GM12878 (cell line): ENCODE results near the gene RALGAPA2. TPM values are rescaled to one million over a fixed set of nuclear protein-coding genes. Genes with fewer than 3 reads are reported as not detected.

Source experiments
- CEBPB ChIP-seq, 2 experiments: fragments of 150-350 bp in 1 of 2; IDR thresholded peaks; 2 replicates each; pipeline ENCODE4 v1.6.1; 2012 to 2014; ENCODE audit warnings: low read depth in 2 of 2, low read length in 2 of 2, borderline replicate concordance in 1 of 2, inconsistent platforms in 1 of 2
- MEF2A ChIP-seq: IDR thresholded peaks from 2 replicates; pipeline ENCODE4 v1.6.1; 2011; ENCODE audit warnings: low read depth, mild to moderate bottlenecking, low read length, moderate library complexity; ENCODE audit not compliant: insufficient read depth
- MXI1 ChIP-seq: fragments of 150-350 bp; IDR thresholded peaks from 2 replicates; pipeline ENCODE4 v1.6.1; 2011; ENCODE audit warnings: low read depth, mild to moderate bottlenecking, inconsistent platforms, low read length, improper control_type of control experiment
- SIX5 ChIP-seq: IDR thresholded peaks from 2 replicates; pipeline ENCODE4 v1.6.1; 2011; ENCODE audit warnings: mild to moderate bottlenecking, low read depth, low read length, moderate library complexity; ENCODE audit not compliant: severe bottlenecking
- ZNF687 ChIP-seq: fragments of 450-650 bp; IDR thresholded peaks from 2 replicates; pipeline ENCODE4 v1.6.1; 2017; ENCODE audit warnings: mild to moderate bottlenecking, moderate library complexity
- polyA plus RNA-seq, 11 experiments: library from polyadenylated mRNA; depleted of rRNA in 4 of 11; unstranded in 6 of 11; stranded (reverse) in 5 of 11; fragments of >200 nt; fragmentation: Nextera tagmentation in 4 of 11; fragmentation: Illumina TruSeq in 1 of 11; extraction: Ambion mirVana in 4 of 11; extraction: Trizol in 1 of 11; gene quantifications; 1 replicate in 1 of 11; 2 replicates in 10 of 11; pipeline versions ENCODE4 v1.2.1 to v1.2.3, GENCODE V29; 2011 to 2016; ENCODE audit warnings: inconsistent platforms in 2 of 11, missing spikeins in 2 of 11, low read depth in 1 of 11
- total RNA-seq, 4 experiments: library from RNA; depleted of rRNA in 3 of 4; stranded (reverse); fragments of >200 nt in 3 of 4; fragmentation: Illumina TruSeq in 1 of 4; extraction: Trizol in 1 of 4; gene quantifications; 2 replicates each; pipeline versions ENCODE4 v1.2.1 to v1.2.3, GENCODE V29; 2013 to 2021
- TF ChIP-seq, protein P1 (sequence below): fragments of 450-650 bp; IDR thresholded peaks from 2 replicates; pipeline ENCODE4 v1.6.1; 2016; ENCODE audit warnings: mild to moderate bottlenecking

The RALGAPA2 gene
- total and polyA plus RNA-seq, 10 of the 15 experiments (the other 5 are each of a cell fraction or from before 2014, with no cell fraction given), result 2.9 to 29.4 (median 19.6) TPM

DNA sequence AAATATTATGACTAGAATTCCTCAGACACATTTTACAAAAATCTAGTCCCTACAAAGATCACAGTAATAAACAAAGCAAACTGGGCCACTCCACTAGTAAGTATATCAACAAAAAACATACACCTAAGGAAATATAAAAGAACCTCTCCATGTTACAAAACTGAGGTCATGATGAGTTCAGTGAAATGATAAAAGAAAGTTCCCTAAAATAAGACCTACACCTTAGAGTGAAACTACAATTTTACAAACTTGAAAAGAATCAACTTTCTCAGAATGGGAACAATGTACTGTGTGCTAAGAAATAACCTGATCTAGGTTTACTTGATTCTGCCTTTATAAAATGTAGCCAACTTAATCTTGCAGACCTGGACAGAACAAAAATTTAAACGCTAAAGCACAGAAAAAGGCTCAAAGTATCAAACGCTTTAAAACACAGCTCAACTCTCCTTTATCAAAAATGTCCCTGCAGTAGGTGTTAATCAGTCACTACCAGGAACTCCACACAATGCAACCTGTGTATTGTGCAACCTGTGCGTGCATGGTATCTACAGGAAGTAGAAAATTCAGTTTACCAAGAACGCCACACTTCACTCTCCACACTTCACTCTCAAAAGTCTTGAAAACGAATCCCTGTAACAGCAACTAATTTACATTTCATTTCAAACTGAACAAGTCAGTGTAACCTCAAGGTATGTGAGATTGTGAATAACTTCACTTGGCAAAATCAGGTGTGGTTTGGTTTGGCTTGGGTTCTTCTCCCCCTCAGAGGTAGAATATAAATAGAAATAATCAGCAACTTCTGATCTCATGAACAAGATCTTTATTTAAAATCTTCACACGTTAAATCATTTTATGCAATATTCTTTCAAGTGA is 1.8 kb downstream of the RALGAPA2 start (continued):
- TF ChIP-seq ZNF687, result no peak
- TF ChIP-seq SIX5, result no peak
- TF ChIP-seq, protein P1, sequence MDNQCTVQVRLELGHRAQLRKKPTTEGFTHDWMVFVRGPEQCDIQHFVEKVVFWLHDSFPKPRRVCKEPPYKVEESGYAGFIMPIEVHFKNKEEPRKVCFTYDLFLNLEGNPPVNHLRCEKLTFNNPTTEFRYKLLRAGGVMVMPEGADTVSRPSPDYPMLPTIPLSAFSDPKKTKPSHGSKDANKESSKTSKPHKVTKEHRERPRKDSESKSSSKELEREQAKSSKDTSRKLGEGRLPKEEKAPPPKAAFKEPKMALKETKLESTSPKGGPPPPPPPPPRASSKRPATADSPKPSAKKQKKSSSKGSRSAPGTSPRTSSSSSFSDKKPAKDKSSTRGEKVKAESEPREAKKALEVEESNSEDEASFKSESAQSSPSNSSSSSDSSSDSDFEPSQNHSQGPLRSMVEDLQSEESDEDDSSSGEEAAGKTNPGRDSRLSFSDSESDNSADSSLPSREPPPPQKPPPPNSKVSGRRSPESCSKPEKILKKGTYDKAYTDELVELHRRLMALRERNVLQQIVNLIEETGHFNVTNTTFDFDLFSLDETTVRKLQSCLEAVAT, result peak; percentile 20; the same call in 1 of the 2 replicates
- peak; percentile 28; the same call in 1 of the 2 replicates for TF ChIP-seq MEF2A
- peak; percentile 69; the same call in 1 of the 2 replicates for TF ChIP-seq MXI1
- peak in 1 of 2 experiments; percentile 85; a peak in 2 of 4 replicates for TF ChIP-seq CEBPB (IDR thresholded peaks at IDR 0.05; ENCODE audit: borderline replicate concordance in 1 of 2, low read depth in 2 of 2, low read length in 2 of 2)
